Lower leg skin (tissue), 4 donors: Measurements from ENCODE around the gene ALDH1A2. TPM values are rescaled to one million over a fixed set of nuclear protein-coding genes. Genes with fewer than 3 reads are reported as not detected.

Experiments
- DNase-seq, 2 donors: peaks; one replicate each; pipeline ENCODE4 v3.0.0-alpha.2; 2019; ENCODE audit warnings: low spot score in 2 of 2
- H3K4me3 ChIP-seq: fragments of 200-600 bp; sonication (generic); 2 replicates; pipeline ENCODE4 v1.5.1; 2017; ENCODE audit warnings: mild to moderate bottlenecking, low read depth; ENCODE audit not compliant: poor library complexity, severe bottlenecking
- POLR2A ChIP-seq, 2 donors: fragments of 450-650 bp; IDR thresholded peaks; one replicate each; pipeline ENCODE4 v1.6.1; 2016 to 2017; ENCODE audit warnings: antibody characterized with exemption in 2 of 2, mild to moderate bottlenecking in 1 of 2, moderate library complexity in 1 of 2
- WGBS, 2 donors: methylation state at CpG; one replicate each; pipeline ENCODE4 v1.1.5; 2018; 5-methylcytosine and 5-hydroxymethylcytosine counted together
- intact Hi-C: fragments of 100-400 bp; cut with DNase I; formaldehyde crosslinking; loops from one replicate; pipeline ENCODE4 v1.15.0; 2023; ENCODE audit warnings: low total_unique reads
- total RNA-seq, 4 donors: library from RNA; depleted of rRNA; stranded (reverse); fragments of >200 nt; gene quantifications; one replicate each; pipeline ENCODE4 v1.1.0, GENCODE V29; 2016
- TF ChIP-seq, protein P1 (sequence below), 3 donors: fragments of 450-650 bp; IDR thresholded peaks; one replicate each; pipeline ENCODE4 v1.5.1; 2016; ENCODE audit warnings: antibody characterized with exemption in 3 of 3, mild to moderate bottlenecking in 3 of 3, moderate library complexity in 2 of 3

Gene ALDH1A2
- total RNA-seq, 4 donors from 2014 or later = 1.2 to 6.0 (median 2.3) TPM

DNA sequence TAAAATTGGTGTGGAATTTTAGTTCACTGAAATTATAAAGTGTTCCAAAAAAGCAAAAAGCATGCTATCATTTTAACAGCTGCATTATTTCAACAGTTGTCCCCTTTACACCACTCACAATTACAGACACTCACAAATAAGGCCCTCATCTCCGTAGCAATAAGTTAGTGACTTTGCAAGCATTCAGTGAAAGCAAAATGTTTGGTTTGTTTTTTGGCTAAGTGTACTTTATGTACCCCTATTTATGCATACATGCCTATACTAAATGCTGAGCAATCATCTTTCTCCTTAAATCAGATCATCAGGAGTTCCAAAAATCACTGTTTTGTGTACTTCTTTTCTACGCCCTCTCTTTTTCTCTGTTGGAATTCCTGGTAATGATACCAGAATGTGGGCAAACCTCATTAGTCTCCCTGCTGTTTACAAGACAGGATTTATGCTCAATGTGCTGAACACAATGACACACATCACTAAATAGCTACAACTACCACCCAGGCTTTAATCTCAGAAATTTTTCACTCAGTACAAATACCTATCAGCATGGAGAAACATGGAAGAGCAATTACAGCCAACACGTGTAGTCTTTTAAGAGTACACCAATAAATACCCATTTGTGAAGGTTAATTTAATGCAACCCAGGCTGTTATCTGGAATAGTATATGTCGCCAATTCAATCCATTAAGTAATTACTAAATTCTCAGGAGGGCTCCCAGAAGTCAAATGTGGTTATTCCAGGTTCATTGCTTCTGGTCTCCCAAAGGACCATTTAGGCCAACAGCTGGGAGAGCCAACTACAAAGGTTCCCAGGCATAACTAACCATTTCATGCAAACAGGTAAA lies 12.0 kb downstream of the ALDH1A2 start:
- 89 to 93% methylated on average over 4 of the region's 4 CpGs for WGBS, 2 donors

DNA sequence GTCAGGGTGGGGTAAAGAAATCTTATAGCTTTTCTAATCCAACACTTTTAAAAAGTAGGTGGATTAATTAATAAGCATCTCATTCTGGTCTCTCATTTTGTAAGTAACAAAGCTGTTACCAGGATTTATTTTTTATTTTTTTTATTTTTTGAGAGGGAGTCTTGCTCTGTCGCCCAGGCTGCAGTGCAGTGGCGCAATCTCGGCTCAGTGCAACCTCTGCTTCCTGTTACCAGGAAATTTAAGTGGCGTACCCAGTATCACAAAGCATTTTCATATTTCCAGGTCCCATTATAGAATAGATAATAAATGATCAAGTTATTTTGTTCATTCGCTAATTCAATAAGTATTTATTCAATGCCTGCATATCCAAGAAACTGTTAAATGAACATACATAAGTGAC lies 13.2 kb downstream of the ALDH1A2 start:
- TF ChIP-seq POLR2A (IDR thresholded peaks at IDR 0.05) = no peak
- TF ChIP-seq, protein P1, sequence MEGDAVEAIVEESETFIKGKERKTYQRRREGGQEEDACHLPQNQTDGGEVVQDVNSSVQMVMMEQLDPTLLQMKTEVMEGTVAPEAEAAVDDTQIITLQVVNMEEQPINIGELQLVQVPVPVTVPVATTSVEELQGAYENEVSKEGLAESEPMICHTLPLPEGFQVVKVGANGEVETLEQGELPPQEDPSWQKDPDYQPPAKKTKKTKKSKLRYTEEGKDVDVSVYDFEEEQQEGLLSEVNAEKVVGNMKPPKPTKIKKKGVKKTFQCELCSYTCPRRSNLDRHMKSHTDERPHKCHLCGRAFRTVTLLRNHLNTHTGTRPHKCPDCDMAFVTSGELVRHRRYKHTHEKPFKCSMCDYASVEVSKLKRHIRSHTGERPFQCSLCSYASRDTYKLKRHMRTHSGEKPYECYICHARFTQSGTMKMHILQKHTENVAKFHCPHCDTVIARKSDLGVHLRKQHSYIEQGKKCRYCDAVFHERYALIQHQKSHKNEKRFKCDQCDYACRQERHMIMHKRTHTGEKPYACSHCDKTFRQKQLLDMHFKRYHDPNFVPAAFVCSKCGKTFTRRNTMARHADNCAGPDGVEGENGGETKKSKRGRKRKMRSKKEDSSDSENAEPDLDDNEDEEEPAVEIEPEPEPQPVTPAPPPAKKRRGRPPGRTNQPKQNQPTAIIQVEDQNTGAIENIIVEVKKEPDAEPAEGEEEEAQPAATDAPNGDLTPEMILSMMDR (IDR thresholded peaks at IDR 0.05) = no peak
- 94 to 96% methylated on average over 5 of the region's 5 CpGs for WGBS, 2 donors

More for the DNA sequence above, 12.0 kb downstream of the ALDH1A2 start:
- intact Hi-C loops = no loop called here
- DNase-seq = no peak
- no peak for TF ChIP-seq POLR2A (IDR thresholded peaks at IDR 0.05)
- TF ChIP-seq, protein P1 (IDR thresholded peaks at IDR 0.05) = no peak
- no peak overlapping the region for H3K4me3 ChIP-seq

DNA sequence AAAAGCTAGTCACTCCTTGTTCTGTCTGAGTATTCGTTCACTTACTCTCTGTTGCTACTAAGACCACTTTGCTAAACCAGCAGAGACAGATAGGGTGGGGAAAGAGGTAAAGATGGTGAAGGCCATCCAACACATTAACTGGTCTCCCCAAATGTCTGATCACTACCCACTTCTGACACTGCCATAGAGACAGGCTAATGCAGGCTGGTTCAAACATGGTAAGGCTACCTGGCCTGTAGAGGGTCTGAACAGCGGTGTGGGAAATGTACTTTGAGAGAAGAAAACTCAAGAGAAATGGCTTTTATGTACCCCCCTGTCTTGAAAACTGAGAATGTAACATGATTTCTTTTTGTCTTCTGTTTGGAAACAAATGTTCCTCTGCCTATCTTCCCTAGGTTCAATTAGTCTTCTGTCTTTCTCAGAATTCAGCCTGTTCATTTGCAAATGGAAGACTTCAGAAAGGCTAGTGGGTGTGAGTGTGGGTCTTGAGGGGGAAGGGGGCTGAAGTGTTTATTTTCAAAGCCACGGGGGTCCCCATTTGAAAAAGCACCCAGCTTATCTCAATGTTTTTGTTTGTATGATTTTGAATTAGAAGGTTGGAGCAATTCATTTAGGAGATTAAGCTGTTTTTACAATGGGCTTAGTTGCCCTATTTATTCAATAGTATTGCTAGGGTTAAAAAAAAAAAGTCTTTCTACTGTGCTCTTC lies 15.8 kb downstream of the ALDH1A2 start:
- no peak overlapping the region for H3K4me3 ChIP-seq
- DNase-seq = no peak
- 65 to 73% methylated on average over 3 of the region's 3 CpGs for WGBS, 2 donors
- intact Hi-C loops = loop anchor here (10.0 kb wide), 1 partner anchor 135 kb away; no protein-coding TSS in a partner anchor
- TF ChIP-seq, protein P1 (IDR thresholded peaks at IDR 0.05) = no peak
- TF ChIP-seq POLR2A (IDR thresholded peaks at IDR 0.05) = no peak

More for the DNA sequence above, 13.2 kb downstream of the ALDH1A2 start:
- intact Hi-C loops = no loop called here
- no peak overlapping the region for H3K4me3 ChIP-seq
- DNase-seq = no peak

DNA sequence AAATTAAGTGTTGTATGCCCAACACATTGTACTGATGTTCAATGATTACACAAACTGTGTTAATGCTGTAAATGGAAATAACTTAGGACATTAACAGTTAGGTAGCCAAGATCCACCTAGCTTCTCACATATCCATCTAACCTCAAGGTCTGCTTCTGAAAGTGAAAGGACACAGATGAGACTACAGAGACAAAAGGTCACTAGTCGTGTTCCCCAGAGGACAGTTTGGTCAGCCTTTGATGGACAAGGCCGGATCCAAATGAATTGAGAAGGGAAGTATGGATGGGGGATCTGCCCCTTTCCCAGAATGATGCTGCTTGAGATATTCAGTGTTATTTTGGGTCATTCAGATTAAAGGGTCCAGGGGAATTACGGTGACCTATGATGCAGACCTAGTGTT lies 17.2 kb downstream of the ALDH1A2 start:
- intact Hi-C loops = loop anchor here (10.0 kb wide), 1 partner anchor 137 kb away; no protein-coding TSS in a partner anchor
- WGBS, 2 donors = 80 to 88% methylated on average over 3 of the region's 3 CpGs
- no peak overlapping the region for H3K4me3 ChIP-seq
- DNase-seq = no peak
- TF ChIP-seq POLR2A (IDR thresholded peaks at IDR 0.05) = no peak
- TF ChIP-seq, protein P1 (IDR thresholded peaks at IDR 0.05) = no peak

DNA sequence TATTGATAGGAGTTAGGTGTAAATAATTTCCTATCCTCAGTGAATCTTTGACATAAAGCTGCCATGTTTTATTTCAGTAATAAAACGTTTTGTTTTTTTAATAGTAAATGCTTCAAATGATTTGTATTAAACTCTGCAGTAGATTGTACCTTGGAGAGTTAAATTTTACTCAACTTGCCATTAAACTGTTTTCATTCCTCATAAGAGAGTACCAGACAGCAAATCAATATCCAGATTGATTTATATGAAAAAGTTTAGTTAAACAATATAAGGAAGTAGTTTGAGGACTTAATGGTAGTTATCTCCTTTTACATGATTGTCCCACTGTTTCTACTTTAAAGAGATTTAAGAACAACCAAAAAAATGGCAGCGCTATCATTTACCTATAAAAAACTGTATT lies 18.4 kb downstream of the ALDH1A2 start:
- intact Hi-C loops = loop anchor here (10.0 kb wide), 1 partner anchor 138 kb away; no protein-coding TSS in a partner anchor
- 61 to 68% methylated on average over 2 of the region's 2 CpGs for WGBS, 2 donors
- H3K4me3 ChIP-seq = no peak overlapping the region
- TF ChIP-seq, protein P1 (IDR thresholded peaks at IDR 0.05) = no peak
- TF ChIP-seq POLR2A (IDR thresholded peaks at IDR 0.05) = no peak
- no peak for DNase-seq
